ENCODE results near the gene ADAP2.

The ADAP2 gene

GRCh38 chr17:30915833-30916611, 5.7 kb upstream of the ADAP2 start:
- H3K4me1 ChIP-seq (ENCODE audit: control insufficient read depth, insufficient read depth, low read length) = no peaks in the 10 kb centered on the region
- H3K27ac ChIP-seq (ENCODE audit: extremely low read depth, low read depth, low read length) = no peak overlapping the region
- no peak overlapping the region for H3K4me3 ChIP-seq (ENCODE audit: low read depth, low read length)
- POLR2A ChIA-PET = interaction anchor here (0.7 to 1.2 kb wide), 2 partner anchors 10 to 20 kb away, joined by 4 to 6 read pairs; partner anchors contain the start of gene TEFM
- no peaks in the 10 kb centered on the region for H3K9me3 ChIP-seq (ENCODE audit: control insufficient read depth, insufficient read depth, low read depth, low read length)
- CTCF ChIA-PET = interaction anchor here (0.6 kb wide), 1 partner anchor 11 kb away, joined by 3 read pairs; no protein-coding TSS in a partner anchor
- H3K36me3 ChIP-seq (ENCODE audit: control insufficient read depth in 2 of 2, insufficient read depth in 1 of 2, low read length in 2 of 2) = no peaks in the 10 kb centered on the region
- TF ChIP-seq ZNF626 (tag by site-specific recombination; IDR thresholded peaks at IDR 0.05) = no peak

- H3K36me3 ChIP-seq (ENCODE audit: control insufficient read depth in 2 of 2, insufficient read depth in 1 of 2, low read length in 2 of 2) = no peaks in the 10 kb centered on the region
- TF ChIP-seq ZNF211 (tag by site-specific recombination; IDR thresholded peaks at IDR 0.05; ENCODE audit: low read depth) = no peak
- no peak for TF ChIP-seq ZBTB10 (tag by site-specific recombination; IDR thresholded peaks at IDR 0.05)
- TF ChIP-seq ZFHX2 (tag by site-specific recombination; conservative IDR thresholded peaks at IDR 0.05) = no peak
- TF ChIP-seq ZNF518A (tag by site-specific recombination; conservative IDR thresholded peaks at IDR 0.05; ENCODE audit: low read depth) = no peak
- no peak for TF ChIP-seq ZSCAN23 (tag by site-specific recombination; IDR thresholded peaks at IDR 0.05)
- no peak for TF ChIP-seq ZNF549 (tag by site-specific recombination; IDR thresholded peaks at IDR 0.05)
- no peak for TF ChIP-seq ZNF239 (tag by site-specific recombination; IDR thresholded peaks at IDR 0.05)
- no peak for TF ChIP-seq WT1 (tag by site-specific recombination; IDR thresholded peaks at IDR 0.05)
- TF ChIP-seq ZNF488 (tag by site-specific recombination; IDR thresholded peaks at IDR 0.05) = no peak
- no peak for TF ChIP-seq ZNF513 (tag by site-specific recombination; IDR thresholded peaks at IDR 0.05)
- no peak for TF ChIP-seq ZFP3 (tag by site-specific recombination; IDR thresholded peaks at IDR 0.05; ENCODE audit: low read depth)
- no peak for TF ChIP-seq ZSCAN18 (tag by site-specific recombination; IDR thresholded peaks at IDR 0.05)
- H3K9me3 ChIP-seq (ENCODE audit: control insufficient read depth, insufficient read depth, low read depth, low read length) = no peaks in the 10 kb centered on the region
- H3K27ac ChIP-seq (ENCODE audit: extremely low read depth, low read depth, low read length) = no peak overlapping the region
- H3K4me3 ChIP-seq (ENCODE audit: low read depth, low read length) = no peak overlapping the region
- CTCF ChIA-PET = interaction anchor here (0.7 to 1.3 kb wide), 2 partner anchors 92 to 925 kb away, joined by 3 read pairs; no protein-coding TSS in a partner anchor
- POLR2A ChIA-PET = interaction anchor here (1.0 to 1.1 kb wide), 2 partner anchors 10 to 298 kb away, joined by 3 read pairs; no protein-coding TSS in a partner anchor
- H3K4me1 ChIP-seq (ENCODE audit: control insufficient read depth, insufficient read depth, low read length) = no peaks in the 10 kb centered on the region
Observed at GRCh38 chr17:30917050-30917449, 4.7 kb upstream of the ADAP2 start.
